GM19099 (cell line): ENCODE measurements around the gene SNCB.

Experiments used
- POLR2A ChIP-seq: IDR thresholded peaks from 3 replicates; pipeline ENCODE4 v1.6.1; 2011; ENCODE audit warnings: low read depth; ENCODE audit not compliant: insufficient read length; ENCODE audit errors: extremely low read depth

Gene SNCB

GRCh38 chr5:176609724-176610434, 20.5 kb downstream of the SNCB start, which contains the start of gene GPRIN1:
TSS of gene GPRIN1 (minus strand) at chr5:176610156. CDS start at chr5:176599834, 10,322 bp downstream.
- TF ChIP-seq POLR2A, result no peak

GRCh38 chr5:176608937-176609723, 21.2 kb downstream of the SNCB start:
- TF ChIP-seq POLR2A, result no peak

GRCh38 chr5:176608142-176608705, 22.1 kb downstream of the SNCB start:
- no peak for TF ChIP-seq POLR2A

- TF ChIP-seq POLR2A, result no peak
Measured at GRCh38 chr5:176606875-176607274, 23.5 kb downstream of the SNCB start.

GRCh38 chr5:176606032-176606431, 24.3 kb downstream of the SNCB start:
- TF ChIP-seq POLR2A, result no peak

GRCh38 chr5:176603091-176603490, 27.2 kb downstream of the SNCB start:
- no peak for TF ChIP-seq POLR2A

GRCh38 chr5:176601901-176602482, 28.3 kb downstream of the SNCB start:
- TF ChIP-seq POLR2A, result no peak

- TF ChIP-seq POLR2A, result no peak
Measured at GRCh38 chr5:176597417-176598389, 32.6 kb downstream of the SNCB start.

- no peak for TF ChIP-seq POLR2A
Measured at GRCh38 chr5:176596689-176597416, 33.5 kb downstream of the SNCB start.

GRCh38 chr5:176596069-176596644, 34.2 kb downstream of the SNCB start:
- no peak for TF ChIP-seq POLR2A

GRCh38 chr5:176595386-176595943, 34.9 kb downstream of the SNCB start:
- no peak for TF ChIP-seq POLR2A

- no peak for TF ChIP-seq POLR2A
Measured at GRCh38 chr5:176594554-176594953, 35.8 kb downstream of the SNCB start.

GRCh38 chr5:176593273-176593869, 37.0 kb downstream of the SNCB start:
- no peak for TF ChIP-seq POLR2A
